Cortex of kidney (tissue), 1 donor: ENCODE results near the gene ENTPD2.
"Not testable (repeated sequence)": the region's sequence is repeated elsewhere in the genome, so short reads cannot be mapped to it uniquely, and the experiment has no call there.

ENCODE experiments used
- DNase-seq: peaks from one replicate; lab custom pipeline; 2025; lab: John Stamatoyannopoulos, UW

The ENTPD2 gene

DNA sequence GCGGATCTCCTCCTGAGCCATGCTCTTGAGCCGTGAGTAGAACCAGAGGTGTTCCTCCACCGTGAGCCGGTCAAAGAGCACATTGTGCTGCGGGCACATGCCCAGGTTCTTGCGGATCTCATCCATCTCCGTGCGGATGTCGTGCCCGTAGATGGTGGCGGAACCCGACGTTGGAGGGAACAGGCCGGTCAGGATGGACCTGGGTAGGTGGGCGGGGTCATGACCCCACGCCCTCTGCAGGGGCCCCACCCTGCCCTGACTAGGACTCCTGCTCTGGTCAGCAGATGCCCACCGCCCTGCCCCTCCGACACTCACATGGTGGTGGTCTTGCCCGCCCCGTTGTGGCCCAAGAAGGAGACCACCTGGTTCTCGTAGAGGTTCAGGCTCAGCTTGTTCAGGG is 37.9 kb downstream of the ENTPD2 start:
- DNase-seq: no peak

DNA sequence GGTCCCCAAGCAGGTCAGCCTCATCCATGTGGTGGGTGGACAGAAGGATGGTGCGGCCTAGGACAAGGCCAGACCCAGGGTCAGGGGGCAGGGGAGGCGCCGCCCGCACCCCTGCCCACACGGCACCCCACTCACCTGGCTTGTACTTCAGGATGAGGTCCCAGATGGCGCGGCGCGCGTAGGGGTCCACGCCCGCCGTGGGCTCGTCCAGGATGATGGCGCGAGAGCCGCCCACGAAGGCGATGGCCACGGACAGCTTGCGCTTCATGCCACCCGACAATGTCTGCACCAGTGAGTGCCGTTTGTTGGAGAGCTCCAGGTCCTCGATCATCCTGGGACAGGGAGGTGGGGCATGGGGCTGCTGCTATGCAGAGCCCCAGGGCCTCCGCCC is 38.3 kb downstream of the ENTPD2 start:
- DNase-seq: no peak

DNA sequence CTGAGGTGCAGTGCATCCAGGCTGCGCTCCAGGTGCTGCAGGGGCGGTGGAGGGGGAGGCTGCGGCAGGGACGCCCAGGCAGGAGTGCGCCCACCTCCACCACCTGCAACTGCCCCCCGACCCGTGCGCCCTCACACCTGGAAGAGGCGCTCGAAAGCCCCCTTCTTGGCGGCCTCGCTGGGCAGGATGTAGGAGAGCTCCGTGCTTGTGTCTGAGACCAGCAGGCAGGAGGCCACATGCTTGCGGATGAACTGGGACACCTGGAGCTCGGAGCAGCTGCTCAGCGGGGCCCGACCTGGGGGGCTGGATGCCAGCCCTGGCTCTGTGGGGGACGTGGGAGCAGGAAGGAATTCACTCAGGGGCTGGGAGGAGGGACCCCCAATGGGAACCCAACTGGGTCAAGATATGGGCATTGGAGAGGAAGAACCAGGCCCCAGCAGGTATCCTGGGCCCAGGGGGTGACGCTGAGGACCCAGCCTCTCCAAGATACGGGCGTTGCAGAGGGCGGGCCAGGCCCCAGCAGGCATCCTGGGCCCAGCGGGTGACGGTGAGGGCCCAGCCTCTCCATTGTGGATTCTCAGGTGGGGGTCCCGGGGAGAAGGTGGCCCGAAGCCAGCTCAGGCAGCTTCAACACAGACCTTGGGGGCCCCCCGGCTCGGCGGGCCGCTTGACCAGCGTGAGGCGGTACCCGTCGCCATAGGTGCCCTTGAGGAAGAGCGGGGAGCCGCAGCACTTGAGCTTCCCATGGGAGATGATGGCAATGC is 38.9 kb downstream of the ENTPD2 start:
- no peak for DNase-seq

DNA sequence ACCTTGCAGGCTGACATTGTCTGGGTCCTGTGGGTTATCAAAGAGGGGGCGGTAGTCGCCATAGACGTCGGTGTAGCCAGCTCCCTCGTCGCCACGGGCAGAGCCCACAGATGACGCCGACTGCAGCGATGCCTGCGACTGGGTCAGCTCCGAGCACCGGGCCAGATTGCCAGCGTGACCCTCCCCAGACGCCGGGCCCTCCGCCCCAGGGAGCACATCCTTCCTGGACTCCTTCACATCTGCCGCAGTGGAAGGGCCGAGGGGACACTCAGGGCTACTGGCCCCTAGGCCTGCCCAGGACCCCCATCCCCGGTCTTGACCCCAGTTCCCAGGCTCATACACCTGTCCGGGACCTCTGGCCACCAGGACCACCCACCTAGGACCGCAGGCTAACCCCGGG is 39.7 kb downstream of the ENTPD2 start:
- no peak for DNase-seq

DNA sequence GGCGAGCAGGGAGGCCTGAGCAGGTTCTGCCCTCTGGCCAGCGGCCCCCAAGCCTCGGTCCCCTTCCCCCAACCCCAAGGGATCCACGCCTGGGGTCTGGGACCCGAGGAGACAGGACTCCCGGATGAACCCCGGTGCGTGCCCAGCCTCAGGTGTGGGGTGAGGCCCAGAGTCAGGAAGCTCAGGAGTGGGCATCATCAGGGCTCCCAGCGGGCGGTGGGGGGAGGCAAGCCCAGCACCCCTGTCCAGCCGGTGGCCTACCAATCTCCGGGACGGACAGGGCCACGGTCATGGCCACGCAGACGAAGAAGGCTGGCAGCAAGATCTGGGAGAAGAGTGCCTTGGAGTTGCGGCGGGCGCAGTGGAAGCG is 40.3 kb downstream of the ENTPD2 start:
- DNase-seq: no peak

DNA sequence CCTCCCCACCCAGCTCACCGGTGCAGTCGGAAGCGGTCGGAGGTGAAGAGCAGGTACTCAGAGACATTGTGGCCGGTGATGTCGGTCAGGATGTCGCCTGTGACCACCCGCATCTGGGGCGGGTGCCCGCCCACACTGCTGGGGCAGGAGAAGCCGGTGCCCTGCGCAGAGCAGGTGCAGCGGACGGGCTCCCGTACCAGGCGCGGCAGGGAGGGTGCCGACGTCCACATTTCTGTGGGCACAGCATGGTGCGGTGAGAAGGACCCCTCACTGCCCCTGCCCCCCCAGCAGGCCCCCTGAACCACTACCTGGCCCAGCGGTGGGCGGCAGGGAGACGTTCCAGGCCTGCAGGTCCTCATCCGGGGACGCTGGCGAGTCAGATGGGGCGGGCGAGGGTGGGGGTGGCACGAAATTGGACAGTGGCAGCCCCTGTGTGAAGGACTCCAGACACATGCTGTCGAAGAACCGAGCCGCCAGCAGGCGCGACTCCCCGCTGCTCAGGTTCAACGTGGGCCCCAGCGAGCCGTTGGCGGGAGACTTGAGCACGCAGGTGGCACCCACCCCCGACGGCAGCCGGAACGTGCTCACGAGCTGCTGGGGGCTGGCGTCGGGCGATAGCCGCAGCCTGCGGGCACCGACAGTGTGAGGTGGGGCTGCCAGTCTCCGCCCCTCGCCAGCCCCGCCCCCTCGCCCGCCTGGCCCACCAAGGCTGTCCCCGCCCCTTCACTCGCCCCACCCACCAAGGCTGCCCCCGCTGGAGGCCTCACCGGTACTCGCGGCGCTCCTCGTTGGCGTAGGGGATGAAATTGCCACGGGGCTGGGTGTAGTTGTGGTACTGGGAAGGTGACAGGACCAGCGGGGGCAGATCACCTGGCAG is 40.9 kb downstream of the ENTPD2 start:
- DNase-seq: no peak

DNA sequence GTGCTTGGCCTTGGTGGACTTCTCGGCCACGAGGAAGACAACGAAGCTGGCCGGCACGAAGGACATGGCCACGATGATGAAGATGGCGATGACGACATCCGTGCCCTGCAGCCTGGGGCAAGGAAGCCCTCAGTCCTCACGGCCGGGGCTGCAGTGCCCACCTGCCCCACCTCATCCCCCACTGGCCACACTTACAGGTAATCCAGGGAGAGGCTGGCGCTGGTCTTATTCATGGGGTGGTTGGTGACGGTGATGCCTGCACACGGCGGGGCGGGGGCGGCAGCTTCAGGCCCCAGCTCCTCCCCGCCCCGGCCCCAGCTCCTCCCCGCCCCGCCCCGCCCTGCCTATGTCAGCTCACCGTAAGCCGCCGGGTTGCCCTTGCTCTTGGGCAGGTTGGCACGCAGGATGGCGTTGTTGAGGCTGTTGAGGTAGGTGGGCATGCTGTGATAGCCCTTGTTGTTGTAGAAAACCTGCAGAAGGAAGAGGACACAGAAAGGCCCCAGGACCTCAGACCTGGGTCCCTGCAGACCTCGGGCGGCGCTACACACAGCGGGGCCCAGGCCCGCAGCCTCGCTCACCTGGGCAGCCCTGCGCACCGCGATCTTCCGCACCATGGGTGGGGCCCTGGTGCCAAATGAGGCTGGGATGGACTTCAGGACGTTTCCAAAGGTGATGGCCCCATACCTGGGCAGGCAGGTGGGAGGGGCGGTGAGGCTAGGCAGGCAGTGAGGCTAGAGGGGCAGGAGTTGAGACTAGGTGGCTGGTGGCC is 41.8 kb downstream of the ENTPD2 start:
- no peak for DNase-seq

DNA sequence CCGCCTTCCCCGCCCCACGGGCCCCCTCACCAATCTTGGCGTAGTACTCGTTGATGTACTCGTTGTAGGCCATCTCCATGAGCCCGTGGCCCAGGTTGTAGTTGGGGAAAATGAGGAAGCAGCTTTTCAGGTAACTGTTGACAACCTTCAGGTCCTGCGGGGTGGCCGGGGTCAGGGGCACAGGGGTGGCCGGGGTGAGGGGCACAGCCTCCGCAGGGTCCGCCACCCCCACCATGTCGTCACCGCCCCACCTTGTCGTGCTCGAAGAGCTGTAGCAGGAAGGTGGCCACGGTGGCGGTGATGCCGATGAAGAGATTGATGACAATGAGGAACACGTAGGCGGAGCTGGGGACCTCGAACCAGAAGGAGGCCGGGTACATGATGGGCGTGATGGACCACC is 42.7 kb downstream of the ENTPD2 start:
- DNase-seq: no peak

DNA sequence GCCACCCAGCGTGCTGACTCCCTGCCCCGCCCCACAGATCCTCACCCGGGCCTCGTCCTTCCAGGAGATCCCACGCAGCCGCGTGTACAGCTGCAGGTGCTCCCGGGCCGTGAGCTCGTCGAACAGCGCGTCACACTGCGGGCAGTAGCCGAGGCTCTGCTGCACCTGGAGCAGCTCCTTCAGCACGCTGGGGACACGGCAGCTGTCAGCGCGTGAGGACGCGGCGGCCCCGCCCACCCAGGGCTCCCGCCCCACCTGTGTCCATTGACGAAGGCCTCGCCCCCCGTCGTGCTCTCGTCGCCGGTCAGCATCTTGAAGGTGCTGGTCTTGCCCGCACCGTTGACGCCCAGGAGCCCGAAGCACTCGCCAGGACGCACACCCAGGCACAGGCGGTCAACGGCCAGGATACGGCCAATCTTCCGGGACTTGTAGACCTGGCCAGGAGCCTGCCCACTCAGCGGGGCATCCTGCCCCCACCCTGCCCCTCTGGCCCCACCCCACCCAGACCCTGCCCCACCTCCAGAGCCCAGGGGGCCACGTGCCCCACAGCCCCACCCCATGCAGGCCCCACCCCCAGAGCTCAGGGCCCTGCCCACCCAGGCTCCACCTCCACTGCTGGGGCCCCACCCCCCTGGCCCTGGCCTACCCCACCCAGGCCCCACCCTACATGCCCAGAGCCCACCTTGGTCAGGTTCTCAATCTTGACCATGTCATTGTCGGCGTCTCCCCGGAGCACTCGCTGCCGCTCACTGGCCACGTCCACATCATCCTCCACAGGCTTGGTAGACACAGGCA is 43.7 kb downstream of the ENTPD2 start:
- no peak for DNase-seq

DNA sequence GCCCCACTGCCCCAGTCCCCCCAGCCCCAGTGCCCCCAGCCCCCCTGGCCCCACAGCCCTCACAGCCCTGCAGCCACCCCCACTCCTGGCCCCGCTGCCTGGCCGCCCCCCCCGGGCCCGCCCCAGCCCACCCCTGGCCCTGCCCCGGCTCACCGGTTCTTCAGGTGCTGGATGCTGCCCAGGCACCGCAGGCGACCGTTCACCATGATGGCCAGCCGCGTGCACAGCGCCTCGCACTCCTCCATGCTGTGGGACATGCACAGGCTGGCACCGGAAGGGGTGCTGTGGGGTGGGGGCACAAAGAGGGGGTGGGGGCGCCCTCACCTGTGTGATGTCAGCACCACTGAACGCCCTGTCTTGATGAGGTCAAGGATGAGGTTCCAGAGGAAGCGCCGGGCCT is 44.6 kb downstream of the ENTPD2 start:
- no peak for DNase-seq

DNA sequence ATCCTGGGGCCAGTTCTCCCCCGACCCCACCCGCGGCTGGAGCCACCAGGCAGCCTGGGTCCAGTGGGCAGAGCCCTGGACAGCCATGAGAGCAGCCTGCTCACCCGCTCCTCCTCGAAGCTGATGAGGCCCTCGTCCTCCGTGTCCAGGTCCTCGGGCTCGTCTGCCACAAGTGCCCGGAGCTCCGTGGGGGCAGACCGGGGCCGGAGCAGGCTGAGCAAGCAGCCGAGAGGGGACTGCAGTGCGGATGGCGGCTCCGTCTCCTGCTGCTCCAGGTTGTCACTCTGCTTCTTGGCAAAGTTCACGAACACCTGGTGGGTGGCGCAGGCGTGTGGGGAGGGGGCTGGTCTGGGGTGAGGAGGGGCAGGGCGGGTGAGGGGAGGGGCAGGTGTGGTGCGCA is 45.5 kb downstream of the ENTPD2 start:
- no peak for DNase-seq

DNA sequence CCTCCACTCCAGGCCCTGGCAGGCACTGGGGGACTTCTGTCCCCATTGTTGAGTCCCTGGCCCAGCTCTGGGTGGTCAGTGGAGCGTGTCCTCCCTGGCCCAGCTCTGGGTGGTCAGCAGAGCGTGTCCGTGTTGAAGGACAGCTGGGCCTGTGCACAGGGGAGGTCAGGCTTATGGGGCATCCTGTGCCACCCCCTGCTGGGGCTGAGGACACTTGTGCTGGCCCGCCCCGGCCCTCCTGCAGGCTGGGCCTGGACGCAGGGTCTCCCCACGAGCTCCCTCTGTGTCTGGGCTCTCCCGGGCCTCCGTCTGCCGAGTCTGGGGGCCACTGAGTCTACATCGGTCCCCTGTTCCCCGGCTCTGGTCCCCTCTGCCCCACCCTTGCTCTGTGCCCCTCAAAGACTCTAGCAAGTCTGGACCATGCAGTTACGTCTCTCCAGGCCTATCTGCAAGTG is 46.0 kb downstream of the ENTPD2 start:
- no peak for DNase-seq

DNA sequence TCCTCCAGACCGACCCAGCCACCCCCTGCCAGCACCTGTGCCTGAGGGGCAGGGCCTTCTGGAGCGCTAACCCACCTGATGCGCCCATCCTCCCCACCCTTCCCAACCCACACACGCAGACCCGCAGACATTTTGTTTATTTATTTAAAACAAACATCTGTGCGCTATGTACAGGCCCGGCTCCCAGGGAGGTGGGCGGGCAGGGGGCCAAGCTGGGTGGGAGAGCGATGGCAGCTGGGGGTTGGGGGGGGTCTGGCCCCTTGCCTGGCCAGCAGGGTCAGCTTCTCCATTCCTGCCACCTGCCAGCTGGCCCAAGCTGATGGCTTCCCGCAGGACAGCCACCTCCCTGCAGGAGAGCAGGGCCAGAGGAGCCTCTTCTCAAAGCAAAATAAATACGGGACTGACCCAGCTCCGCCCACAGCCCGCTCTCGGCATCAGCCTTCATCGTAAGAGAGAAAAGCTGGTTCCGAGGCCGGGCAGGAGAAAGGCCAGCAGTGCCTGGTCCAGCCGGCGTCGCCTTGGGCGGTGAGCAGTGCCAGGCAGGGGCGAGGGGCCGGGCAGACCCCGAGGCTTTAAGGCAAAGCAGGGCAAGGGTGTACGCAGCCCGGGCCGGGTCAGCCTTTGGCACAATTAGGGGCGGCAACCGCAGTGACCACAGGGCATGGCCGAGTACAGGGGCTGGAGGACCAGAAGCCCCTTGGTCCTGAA is 46.6 kb downstream of the ENTPD2 start:
- DNase-seq: no peak

DNA sequence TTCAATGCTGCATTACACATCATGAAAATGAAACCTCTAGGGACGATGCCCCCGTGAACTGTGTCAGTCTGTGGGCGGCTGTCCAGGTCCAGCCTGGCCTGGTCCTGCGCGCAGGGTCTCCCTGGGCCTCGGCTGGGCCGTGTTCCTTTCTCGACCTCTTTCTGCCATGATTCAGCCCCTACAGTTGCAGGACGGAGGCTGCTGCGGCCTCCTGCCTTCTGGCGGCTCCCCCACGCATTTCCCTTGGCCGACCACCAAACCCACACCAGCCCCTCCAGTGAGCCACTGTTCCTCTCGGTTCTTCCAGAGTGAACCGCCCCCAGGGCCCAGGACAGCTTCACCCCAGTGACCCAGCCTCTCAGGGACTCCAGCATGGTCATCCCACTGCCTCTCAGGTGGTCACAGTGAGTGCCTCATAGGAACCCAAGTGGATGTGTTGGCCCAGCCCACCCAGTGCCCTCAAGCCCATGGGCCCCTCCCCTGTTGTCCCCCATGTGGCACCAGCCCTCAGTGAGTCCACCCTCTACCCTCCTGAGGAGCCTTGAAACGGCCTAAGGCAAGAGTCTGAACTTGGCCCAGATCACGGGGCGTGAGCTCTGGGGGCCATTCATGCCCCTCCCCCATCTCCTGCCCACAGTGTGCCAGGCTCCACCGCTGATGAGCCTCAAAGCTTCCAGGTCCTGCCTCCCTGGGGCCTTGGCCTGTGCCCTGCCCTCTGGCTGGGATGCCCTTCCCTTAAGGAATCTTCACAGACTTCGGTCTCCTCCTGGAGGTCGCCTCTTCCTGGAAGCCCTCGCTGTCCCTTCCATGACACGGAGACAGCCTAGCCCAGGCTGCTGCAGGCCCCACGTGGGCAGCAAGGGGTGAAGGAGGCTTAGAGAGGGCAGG is 47.5 kb downstream of the ENTPD2 start:
- no peak for DNase-seq

DNA sequence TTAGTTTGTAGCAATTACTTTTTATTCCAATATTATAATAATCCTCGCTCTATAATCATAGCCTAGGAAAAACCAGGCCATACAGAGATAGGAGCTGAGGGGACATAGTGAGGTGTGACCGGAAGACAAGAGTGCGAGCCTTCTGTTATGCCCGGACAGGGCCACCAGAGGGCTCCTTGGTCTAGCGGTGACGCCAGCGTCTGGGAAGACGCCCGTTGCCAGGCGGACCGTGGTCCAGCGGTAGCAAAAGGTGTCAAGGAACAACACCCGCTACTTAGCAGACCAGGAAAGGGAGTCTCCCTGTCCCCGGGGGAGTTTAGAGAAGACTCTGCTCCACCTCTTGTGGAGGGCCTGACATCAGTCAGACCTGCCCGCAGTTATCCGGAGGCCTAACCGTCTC is 49.6 kb downstream of the ENTPD2 start:
- DNase-seq: not testable (repeated sequence)

DNA sequence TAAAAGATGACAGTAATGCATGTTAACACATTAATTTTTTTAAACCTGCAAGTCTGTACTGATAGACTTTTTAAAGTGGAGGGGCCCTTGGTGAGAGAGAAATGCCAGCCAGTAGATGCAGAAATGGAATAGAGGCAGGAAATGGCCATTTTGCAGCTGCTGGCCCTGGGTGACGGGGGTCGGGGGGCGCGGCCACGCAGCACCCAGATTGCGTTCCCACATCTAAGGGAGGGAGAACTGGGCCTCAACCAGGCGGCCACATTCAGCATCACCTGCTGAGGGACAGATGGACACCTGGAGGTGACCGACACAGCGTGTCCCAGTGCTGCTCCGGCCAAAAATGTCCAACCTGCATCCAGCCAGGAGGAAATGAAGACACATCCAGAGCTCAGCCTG is 51.2 kb downstream of the ENTPD2 start:
- no peak for DNase-seq

DNA sequence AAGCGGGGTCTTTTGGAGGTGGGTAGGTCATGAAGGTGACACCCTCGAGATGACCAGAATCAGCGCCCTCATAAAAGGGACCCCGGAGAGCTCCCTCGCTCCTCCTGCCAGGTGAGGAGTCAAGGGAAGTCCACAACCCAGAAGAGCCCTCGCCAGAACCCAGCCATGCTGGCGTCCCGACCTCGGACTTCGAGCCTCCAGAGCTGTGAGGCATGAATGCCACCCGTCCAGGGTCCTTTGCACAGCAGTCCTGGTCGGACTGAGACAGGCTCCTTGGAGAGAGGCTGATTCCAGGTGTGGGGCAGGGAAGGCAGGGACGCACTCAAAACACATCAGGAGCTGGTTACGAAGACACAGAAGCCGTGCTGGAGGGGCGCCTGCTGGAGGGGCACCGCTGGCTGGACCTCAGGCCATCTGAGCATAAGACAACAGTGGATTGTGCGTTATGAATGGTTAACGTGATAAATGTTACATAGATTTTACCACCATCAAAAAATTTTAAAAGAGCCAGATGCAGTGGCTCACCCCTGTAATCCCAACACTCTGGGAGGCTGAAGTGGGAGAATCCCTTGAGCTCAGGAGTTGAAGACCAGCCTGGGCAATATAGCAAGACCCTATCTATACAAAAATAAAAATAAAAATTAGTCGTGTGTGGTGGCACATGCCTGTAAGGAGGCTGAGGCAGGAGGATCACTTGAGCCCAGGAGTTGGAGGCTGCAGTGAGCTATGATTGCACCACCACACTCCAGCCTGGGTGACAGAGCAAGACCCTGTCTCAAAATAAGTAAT is 51.8 kb downstream of the ENTPD2 start:
- DNase-seq: no peak

DNA sequence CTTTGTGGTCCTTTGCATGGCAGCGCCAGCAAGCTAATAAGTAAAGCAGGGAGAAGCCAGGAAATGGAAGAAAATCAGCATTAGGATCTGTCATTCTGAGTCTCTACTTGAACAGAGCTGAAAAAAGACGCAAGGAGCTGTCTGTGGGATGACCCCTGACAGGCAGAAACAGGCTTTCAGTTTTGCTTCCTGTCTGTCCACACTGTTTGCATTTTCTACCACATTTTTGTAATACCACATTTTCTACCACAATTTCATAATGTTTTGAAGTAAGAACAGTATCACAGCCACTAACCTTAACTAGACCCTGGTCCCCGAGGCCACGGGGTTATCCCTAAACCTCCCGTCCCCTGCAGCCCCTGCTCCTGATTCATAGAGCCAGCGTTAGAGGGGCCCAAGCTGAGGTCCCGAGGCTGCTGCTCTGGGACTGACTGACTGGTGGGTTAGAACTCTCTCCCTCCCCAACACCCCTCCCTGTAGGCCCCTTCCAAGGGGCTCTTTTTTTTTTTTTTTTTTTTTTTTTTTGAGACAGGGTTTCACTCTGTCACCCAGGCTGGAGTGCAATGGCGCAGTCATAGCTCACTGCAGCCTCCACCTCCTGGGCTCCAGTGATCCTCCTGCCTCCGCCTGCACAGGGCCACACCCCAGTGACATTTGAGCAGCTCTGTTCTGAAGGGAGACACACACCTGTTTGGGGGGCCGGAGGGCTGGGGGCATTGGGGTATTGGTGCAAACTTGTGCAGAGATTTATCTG is 53.5 kb downstream of the ENTPD2 start:
- no peak for DNase-seq
